Central memory CD8-positive, alpha-beta T cell (primary cell): ENCODE results near the gene DELE1.
"Not testable (repeated sequence)": the region's sequence is repeated elsewhere in the genome, so short reads cannot be mapped to it uniquely, and the experiment has no call there.

ENCODE experiments used
- ATAC-seq: fragments of 150-1000 bp; cut with Tn5 transposase; replicated peaks from 2 replicates; pipeline ENCODE4 v1.10.0; 2022; ENCODE audit warnings: mild to moderate bottlenecking, moderate FRiP score, moderate number of reproducible peaks; ENCODE audit not compliant: poor library complexity, severe bottlenecking; ENCODE audit errors: extremely low read depth
- DNase-seq, 2 donors: peaks; one replicate each; pipeline ENCODE4 v3.0.0; 2021; ENCODE audit warnings: low spot score in 2 of 2
- H3K27ac Mint-ChIP-seq: one replicate; pipeline ENCODE4 v1.8.0; 2022; ENCODE audit warnings: low read depth, mild to moderate bottlenecking, moderate library complexity, mixed read lengths
- H3K27me3 Mint-ChIP-seq: one replicate; pipeline ENCODE4 v1.8.0; 2022; ENCODE audit warnings: mixed read lengths
- H3K36me3 Mint-ChIP-seq: one replicate; pipeline ENCODE4 v1.8.0; 2022; ENCODE audit warnings: mild to moderate bottlenecking, moderate library complexity, mixed read lengths; ENCODE audit not compliant: insufficient read depth
- H3K4me1 Mint-ChIP-seq: one replicate; pipeline ENCODE4 v1.8.0; 2022; ENCODE audit warnings: mixed read lengths
- H3K4me3 Mint-ChIP-seq: one replicate; pipeline ENCODE4 v1.8.0; 2022; ENCODE audit warnings: mild to moderate bottlenecking, moderate library complexity, mixed read lengths
- H3K9me3 Mint-ChIP-seq: one replicate; pipeline ENCODE4 v1.8.0; 2022; ENCODE audit warnings: mixed read lengths

Gene DELE1

GRCh38 chr5:141919218-141920119 lies 4.2 kb upstream of the DELE1 start:
- H3K27ac Mint-ChIP-seq: no peak overlapping the region
- H3K4me3 Mint-ChIP-seq: no peak overlapping the region
- peaks cover 32% of the 10 kb centered on the region for H3K27me3 Mint-ChIP-seq
- no peaks in the 10 kb centered on the region for H3K9me3 Mint-ChIP-seq
- H3K36me3 Mint-ChIP-seq: peaks cover 9% of the 10 kb centered on the region
- H3K4me1 Mint-ChIP-seq: peaks cover 12% of the 10 kb centered on the region
- no peak for ATAC-seq
- no peak for DNase-seq

- H3K27me3 Mint-ChIP-seq: peaks cover 19% of the 10 kb centered on the region
- DNase-seq: no peak
- ATAC-seq: no peak
- H3K9me3 Mint-ChIP-seq: no peaks in the 10 kb centered on the region
- H3K4me1 Mint-ChIP-seq: peaks cover 20% of the 10 kb centered on the region
- no peak overlapping the region for H3K27ac Mint-ChIP-seq
- peaks cover 12% of the 10 kb centered on the region for H3K36me3 Mint-ChIP-seq
- H3K4me3 Mint-ChIP-seq: no peak overlapping the region
Observed at GRCh38 chr5:141920771-141921170, 2.9 kb upstream of the DELE1 start.

DNA sequence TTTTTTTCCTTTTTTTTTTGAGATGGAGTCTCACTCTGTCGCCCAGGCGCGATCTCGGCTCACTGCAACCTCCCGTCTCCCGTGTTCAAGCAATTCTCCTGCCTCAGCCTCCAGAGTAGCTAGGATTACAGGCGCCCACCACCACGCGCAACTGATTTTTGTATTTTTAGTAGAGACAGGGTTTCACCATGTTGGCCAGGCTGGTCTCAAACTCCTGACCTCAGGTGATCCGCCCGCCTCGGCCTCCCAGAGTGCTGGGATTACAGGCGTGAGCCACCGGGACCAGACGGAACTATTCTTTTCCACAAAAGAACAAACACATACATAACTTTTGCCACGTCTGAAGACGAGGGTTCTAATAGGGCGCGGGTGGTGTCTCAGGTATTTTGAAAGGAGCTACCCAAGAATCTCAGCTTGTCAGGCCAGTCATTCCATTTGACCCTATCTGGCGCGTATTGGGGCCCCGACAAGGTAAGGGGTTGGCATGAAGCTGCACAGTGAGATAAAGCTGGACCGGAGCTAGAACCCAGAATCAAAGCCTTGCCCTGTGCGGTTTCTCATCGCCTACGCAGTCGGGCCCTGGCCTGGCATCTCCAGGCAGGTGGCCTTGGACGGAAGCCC lies 734 bp upstream of the DELE1 start:
- peak overlapping the region; percentile 85 for H3K4me3 Mint-ChIP-seq
- not testable (repeated sequence) for H3K27me3 Mint-ChIP-seq, H3K9me3 Mint-ChIP-seq, DNase-seq
- peaks cover 21% of the 10 kb centered on the region for H3K36me3 Mint-ChIP-seq
- peak; percentile 5 for ATAC-seq
- H3K27ac Mint-ChIP-seq: peak overlapping the region; percentile 91
- H3K4me1 Mint-ChIP-seq: peaks cover 29% of the 10 kb centered on the region

DNA sequence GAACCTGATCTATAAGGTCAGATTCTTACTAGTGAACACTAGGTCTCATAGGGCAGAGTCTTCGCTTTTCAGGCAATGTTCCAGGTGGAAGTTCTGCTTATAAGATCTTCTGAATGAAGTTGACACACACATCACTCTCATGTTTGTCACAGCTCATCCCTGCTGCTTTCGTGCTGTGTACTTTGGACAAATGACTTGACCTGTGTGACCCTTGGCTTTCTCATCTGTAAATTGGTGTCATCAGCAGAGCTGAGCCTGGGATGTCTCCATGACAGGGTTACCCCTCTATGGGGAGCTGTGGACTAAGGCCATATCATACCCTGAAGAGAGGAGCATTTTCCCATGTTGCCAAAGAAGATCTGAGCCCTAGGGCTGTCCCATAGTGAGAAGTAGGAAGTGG lies 2.8 kb downstream of the DELE1 start:
- Mint-ChIP-seq H3K4me3 (no peak overlapping the region), H3K27ac (no peak overlapping the region), H3K36me3 (peaks cover 33% of the 10 kb centered on the region), H3K27me3 (no peaks in the 10 kb centered on the region), H3K4me1 (peaks cover 36% of the 10 kb centered on the region), H3K9me3 (no peaks in the 10 kb centered on the region)
- DNase-seq (no peak), ATAC-seq (no peak)

DNA sequence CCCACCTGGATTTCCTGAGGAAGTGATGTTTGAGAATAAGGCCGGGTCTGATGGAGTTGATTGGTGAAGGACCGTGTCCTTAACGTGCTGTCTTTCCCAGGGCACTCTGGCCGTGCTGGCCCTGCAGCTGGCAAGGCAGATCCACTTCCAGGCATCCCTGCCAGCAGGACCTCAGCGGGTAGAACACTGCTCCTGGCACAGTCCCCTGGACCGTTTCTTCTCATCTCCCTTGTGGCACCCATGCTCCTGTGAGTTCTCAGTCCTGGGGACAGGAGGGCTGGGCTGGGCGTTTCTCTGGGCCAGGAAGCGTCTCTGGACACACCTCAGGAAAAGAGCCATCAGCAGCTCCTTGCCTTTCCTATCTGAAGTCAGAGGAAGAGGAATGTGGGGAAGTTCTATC lies 4.4 kb downstream of the DELE1 start:
- Mint-ChIP-seq H3K4me1 (peaks cover 36% of the 10 kb centered on the region), H3K36me3 (peaks cover 45% of the 10 kb centered on the region), H3K27me3 (no peaks in the 10 kb centered on the region), H3K4me3 (no peak overlapping the region), H3K9me3 (no peaks in the 10 kb centered on the region), H3K27ac (no peak overlapping the region)
- ATAC-seq: no peak
- no peak for DNase-seq

GRCh38 chr5:141929398-141930058 lies 5.9 kb downstream of the DELE1 start:
- DNase-seq (no peak), ATAC-seq (no peak)
- Mint-ChIP-seq H3K27me3 (no peaks in the 10 kb centered on the region), H3K36me3 (peaks cover 44% of the 10 kb centered on the region), H3K27ac (no peak overlapping the region), H3K4me3 (no peak overlapping the region), H3K4me1 (peaks cover 24% of the 10 kb centered on the region), H3K9me3 (no peaks in the 10 kb centered on the region)

GRCh38 chr5:141931694-141932093 lies 8.0 kb downstream of the DELE1 start:
- H3K36me3 Mint-ChIP-seq: peaks cover 51% of the 10 kb centered on the region

DNA sequence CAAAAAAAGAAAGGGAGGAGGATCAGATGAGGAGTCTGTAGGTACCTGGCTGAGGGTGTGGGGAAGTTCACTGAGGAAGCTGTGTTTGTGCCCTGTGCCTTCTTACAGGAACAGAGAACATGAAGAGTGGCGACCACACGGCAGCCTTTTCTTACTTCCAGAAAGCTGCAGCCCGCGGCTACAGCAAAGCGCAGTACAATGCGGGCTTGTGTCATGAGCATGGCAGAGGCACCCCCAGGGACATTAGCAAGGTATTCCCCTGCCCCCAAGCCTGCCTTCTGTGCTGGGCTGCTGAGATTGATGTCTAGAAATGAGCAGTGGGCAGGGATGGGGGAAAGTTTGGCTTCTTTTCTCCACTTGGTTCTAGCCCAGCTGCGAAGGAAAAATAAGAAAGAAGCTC lies 9.5 kb downstream of the DELE1 start:
- no peak for DNase-seq
- Mint-ChIP-seq H3K9me3 (no peaks in the 10 kb centered on the region), H3K27me3 (no peaks in the 10 kb centered on the region), H3K4me1 (peaks cover 7% of the 10 kb centered on the region), H3K4me3 (no peak overlapping the region), H3K27ac (no peak overlapping the region), H3K36me3 (peaks cover 50% of the 10 kb centered on the region)
- ATAC-seq: no peak

More at GRCh38 chr5:141931694-141932093, 8.0 kb downstream of the DELE1 start:
- DNase-seq (no peak), ATAC-seq (no peak)
- no peak overlapping the region for H3K4me3 Mint-ChIP-seq
- H3K27ac Mint-ChIP-seq: peak overlapping the region; percentile 71
- H3K27me3 Mint-ChIP-seq: no peaks in the 10 kb centered on the region
- peaks cover 11% of the 10 kb centered on the region for H3K4me1 Mint-ChIP-seq
- H3K9me3 Mint-ChIP-seq: no peaks in the 10 kb centered on the region

GRCh38 chr5:141934099-141934844 lies 10.6 kb downstream of the DELE1 start:
- ATAC-seq: no peak
- no peaks in the 10 kb centered on the region for H3K27me3 Mint-ChIP-seq
- peaks cover 51% of the 10 kb centered on the region for H3K36me3 Mint-ChIP-seq
- DNase-seq: no peak
- no peaks in the 10 kb centered on the region for H3K9me3 Mint-ChIP-seq
- H3K4me1 Mint-ChIP-seq: peaks cover 7% of the 10 kb centered on the region
- H3K27ac Mint-ChIP-seq: no peak overlapping the region
- no peak overlapping the region for H3K4me3 Mint-ChIP-seq

GRCh38 chr5:141935538-141935937 lies 11.9 kb downstream of the DELE1 start:
- H3K4me1 Mint-ChIP-seq: peaks cover 7% of the 10 kb centered on the region
- H3K27ac Mint-ChIP-seq: no peak overlapping the region
- H3K9me3 Mint-ChIP-seq: no peaks in the 10 kb centered on the region
- DNase-seq (no peak), ATAC-seq (no peak)
- no peak overlapping the region for H3K4me3 Mint-ChIP-seq
- no peaks in the 10 kb centered on the region for H3K27me3 Mint-ChIP-seq
- H3K36me3 Mint-ChIP-seq: peaks cover 48% of the 10 kb centered on the region

- Mint-ChIP-seq H3K4me3 (no peak overlapping the region), H3K27me3 (no peaks in the 10 kb centered on the region), H3K27ac (peak overlapping the region; percentile 63), H3K9me3 (no peaks in the 10 kb centered on the region), H3K36me3 (peaks cover 13% of the 10 kb centered on the region), H3K4me1 (no peaks in the 10 kb centered on the region)
- DNase-seq (no peak), ATAC-seq (no peak)
Observed at GRCh38 chr5:141940695-141941271, 17.1 kb downstream of the DELE1 start.

DNA sequence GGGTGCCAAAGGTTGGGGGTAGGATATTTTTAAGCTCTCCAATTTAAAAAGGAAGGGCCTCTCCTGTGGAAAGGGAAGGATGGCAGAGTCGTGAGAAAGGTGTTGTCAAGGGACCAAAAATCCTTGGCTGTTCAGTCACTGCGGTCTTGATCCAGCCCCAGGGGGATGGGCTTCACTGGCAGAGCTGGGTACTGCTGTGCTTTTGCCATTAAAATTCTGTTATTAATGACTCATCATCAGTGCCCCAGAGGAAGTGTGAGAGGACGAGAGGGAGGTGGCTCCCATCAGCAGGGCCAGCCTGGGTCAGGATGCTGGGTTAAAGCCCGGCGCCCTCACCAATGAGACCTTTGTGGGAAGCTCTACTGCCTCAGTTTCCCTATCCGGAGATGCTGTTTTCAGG lies 17.6 kb downstream of the DELE1 start:
- peak overlapping the region; percentile 63 for H3K27ac Mint-ChIP-seq
- no peak for ATAC-seq
- no peaks in the 10 kb centered on the region for H3K27me3 Mint-ChIP-seq
- H3K4me1 Mint-ChIP-seq: no peaks in the 10 kb centered on the region
- H3K4me3 Mint-ChIP-seq: no peak overlapping the region
- peaks cover 9% of the 10 kb centered on the region for H3K36me3 Mint-ChIP-seq
- H3K9me3 Mint-ChIP-seq: no peaks in the 10 kb centered on the region
- DNase-seq: no peak
